ENCODE results near the gene TBC1D2.

GRCh38 chr9:98249771-98250170 is 5.7 kb downstream of the TBC1D2 start:
- TF ChIP-seq ELK1 (IDR thresholded peaks at IDR 0.05; ENCODE audit: low read depth, low read length) (no peak), RFX5 (IDR thresholded peaks at IDR 0.05) (no peak), CTCF (IDR thresholded peaks at IDR 0.05) (no peak), CEBPB (IDR thresholded peaks at IDR 0.05) (no peak), POLR2AphosphoS2 (conservative IDR thresholded peaks at IDR 0.05; ENCODE audit: low read length) (no peak), JUN (IDR thresholded peaks at IDR 0.05) (no peak), EHMT2 (IDR thresholded peaks at IDR 0.05; ENCODE audit: low read depth) (no peak), MAZ (IDR thresholded peaks at IDR 0.05; ENCODE audit: borderline replicate concordance, low read depth, low read length) (no peak), POLR2A (IDR thresholded peaks at IDR 0.05; ENCODE audit: low read length) (no peak)

Measured in A549 (cell line).